ENCODE data around the gene ARHGEF10L.

Gene ARHGEF10L

GRCh38 chr1:17550729-17551584, 11.5 kb downstream of the ARHGEF10L start:
- no peak for DNase-seq (ENCODE audit: low read depth, low spot score)

GRCh38 chr1:17551755-17552234, 12.3 kb downstream of the ARHGEF10L start:
- no peak for DNase-seq (ENCODE audit: low read depth, low spot score)

- no peak for DNase-seq (ENCODE audit: low read depth, low spot score)
Measured at GRCh38 chr1:17553975-17554700, 14.6 kb downstream of the ARHGEF10L start.

- no peak for DNase-seq (ENCODE audit: low read depth, low spot score)
Measured at GRCh38 chr1:17554954-17555353, 15.5 kb downstream of the ARHGEF10L start.

- DNase-seq (ENCODE audit: low read depth, low spot score): no peak
Measured at GRCh38 chr1:17557986-17558385, 18.5 kb downstream of the ARHGEF10L start.

GRCh38 chr1:17558541-17558940, 19.0 kb downstream of the ARHGEF10L start:
- DNase-seq (ENCODE audit: low read depth, low spot score): no peak

GRCh38 chr1:17558954-17559614, 19.6 kb downstream of the ARHGEF10L start:
- DNase-seq (ENCODE audit: low read depth, low spot score): no peak

- no peak for DNase-seq (ENCODE audit: low read depth, low spot score)
Measured at GRCh38 chr1:17559615-17560419, 20.3 kb downstream of the ARHGEF10L start.

GRCh38 chr1:17561247-17561548, 21.7 kb downstream of the ARHGEF10L start:
- no peak for DNase-seq (ENCODE audit: low read depth, low spot score)

- DNase-seq (ENCODE audit: low read depth, low spot score): no peak
Measured at GRCh38 chr1:17561561-17561985, 22.1 kb downstream of the ARHGEF10L start.

GRCh38 chr1:17562375-17562774, 22.9 kb downstream of the ARHGEF10L start:
- no peak for DNase-seq (ENCODE audit: low read depth, low spot score)

GRCh38 chr1:17563494-17564281, 24.2 kb downstream of the ARHGEF10L start:
- no peak for DNase-seq (ENCODE audit: low read depth, low spot score)

- DNase-seq (ENCODE audit: low read depth, low spot score): no peak
Measured at GRCh38 chr1:17564458-17565393, 25.2 kb downstream of the ARHGEF10L start.

GRCh38 chr1:17565461-17566252, 26.2 kb downstream of the ARHGEF10L start:
- DNase-seq (ENCODE audit: low read depth, low spot score): no peak

- no peak for DNase-seq (ENCODE audit: low read depth, low spot score)
Measured at GRCh38 chr1:17566417-17566816, 26.9 kb downstream of the ARHGEF10L start.

- DNase-seq (ENCODE audit: low read depth, low spot score): no peak
Measured at GRCh38 chr1:17566892-17567291, 27.4 kb downstream of the ARHGEF10L start.

- DNase-seq (ENCODE audit: low read depth, low spot score): no peak
Measured at GRCh38 chr1:17567582-17567981, 28.1 kb downstream of the ARHGEF10L start.

- no peak for DNase-seq (ENCODE audit: low read depth, low spot score)
Measured at GRCh38 chr1:17568014-17568900, 28.8 kb downstream of the ARHGEF10L start.

All from iPS DF 19.7 (cell line).